K562 (cell line): ENCODE results near the gene ATP1A3.

Experiments
- CBX8 ChIP-seq: fragments of 200-600 bp; sonication (generic); IDR thresholded peaks from 2 replicates; pipeline ENCODE4 v1.6.1; 2012; ENCODE audit warnings: borderline replicate concordance, mixed run types, low read depth, mild to moderate bottlenecking, moderate library complexity, mixed read lengths, low read length, control low read depth, inconsistent platforms; ENCODE audit not compliant: poor library complexity, severe bottlenecking; ENCODE audit errors: extremely low read depth
- DNMT1 ChIP-seq: fragments of 450-650 bp; IDR thresholded peaks from 2 replicates; pipeline ENCODE4 v1.6.1; 2016; ENCODE audit warnings: antibody characterized with exemption, mild to moderate bottlenecking
- ELF1 ChIP-seq: fragments of 200-800 bp; sonication (Bioruptor generic); IDR thresholded peaks from 2 replicates; pipeline ENCODE4 v1.6.1; 2016; ENCODE audit warnings: missing genetic modification characterization, missing compliant biosample characterization
- JUND ChIP-seq, 2 experiments: IDR thresholded peaks; 2 replicates in 1 of 2; 3 replicates in 1 of 2; pipeline ENCODE4 v1.6.1; 2011; ENCODE audit warnings: borderline replicate concordance in 2 of 2, low read depth in 2 of 2, low read length in 2 of 2, improper control_type of control experiment in 1 of 2, missing biosample characterization in 1 of 2, missing genetic modification characterization in 1 of 2, missing genetic modification reagents in 1 of 2
- MTA2 ChIP-seq: fragments of 450-650 bp; IDR thresholded peaks from 2 replicates; pipeline ENCODE4 v1.6.1; 2016; ENCODE audit warnings: low read depth
- NFATC3 ChIP-seq: fragments of 450-650 bp; IDR thresholded peaks from 2 replicates; pipeline ENCODE4 v1.6.1; 2017; ENCODE audit warnings: mild to moderate bottlenecking
- POLR2AphosphoS5 ChIP-seq: IDR thresholded peaks from 2 replicates; pipeline ENCODE4 v1.6.1; 2011; ENCODE audit warnings: mild to moderate bottlenecking, low read depth, low read length, moderate library complexity; ENCODE audit not compliant: control insufficient read depth, insufficient read depth
- SOX6 ChIP-seq: fragments of 450-650 bp; IDR thresholded peaks from 2 replicates; pipeline ENCODE4 v1.6.1; 2014; ENCODE audit warnings: mild to moderate bottlenecking
- TF ChIP-seq, protein P1 (sequence below): sonication (generic); formaldehyde crosslinking; IDR thresholded peaks from 2 replicates; pipeline ENCODE4 v1.5.0; 2020; ENCODE audit warnings: missing genetic modification reagents
- TF ChIP-seq, protein P2 (sequence below), 3 experiments: IDR thresholded peaks in 2 of 3; conservative IDR thresholded peaks in 1 of 3; 2 replicates each; pipeline ENCODE4 v1.5.1; 2011 to 2012; ENCODE audit warnings: low read length in 3 of 3, mild to moderate bottlenecking in 3 of 3, control low read depth in 2 of 3, improper control_type of control experiment in 1 of 3, inconsistent platforms in 1 of 3, low read depth in 1 of 3, mixed read lengths in 1 of 3, moderate library complexity in 1 of 3; ENCODE audit not compliant: insufficient read depth in 2 of 3
- TF ChIP-seq, protein P3 (sequence below), 2 experiments: IDR thresholded peaks; 2 replicates each; pipeline ENCODE4 v1.6.1; 2012; ENCODE audit warnings: improper control_type of control experiment in 2 of 2, low read depth in 2 of 2, low read length in 2 of 2, borderline replicate concordance in 1 of 2

DNA sequence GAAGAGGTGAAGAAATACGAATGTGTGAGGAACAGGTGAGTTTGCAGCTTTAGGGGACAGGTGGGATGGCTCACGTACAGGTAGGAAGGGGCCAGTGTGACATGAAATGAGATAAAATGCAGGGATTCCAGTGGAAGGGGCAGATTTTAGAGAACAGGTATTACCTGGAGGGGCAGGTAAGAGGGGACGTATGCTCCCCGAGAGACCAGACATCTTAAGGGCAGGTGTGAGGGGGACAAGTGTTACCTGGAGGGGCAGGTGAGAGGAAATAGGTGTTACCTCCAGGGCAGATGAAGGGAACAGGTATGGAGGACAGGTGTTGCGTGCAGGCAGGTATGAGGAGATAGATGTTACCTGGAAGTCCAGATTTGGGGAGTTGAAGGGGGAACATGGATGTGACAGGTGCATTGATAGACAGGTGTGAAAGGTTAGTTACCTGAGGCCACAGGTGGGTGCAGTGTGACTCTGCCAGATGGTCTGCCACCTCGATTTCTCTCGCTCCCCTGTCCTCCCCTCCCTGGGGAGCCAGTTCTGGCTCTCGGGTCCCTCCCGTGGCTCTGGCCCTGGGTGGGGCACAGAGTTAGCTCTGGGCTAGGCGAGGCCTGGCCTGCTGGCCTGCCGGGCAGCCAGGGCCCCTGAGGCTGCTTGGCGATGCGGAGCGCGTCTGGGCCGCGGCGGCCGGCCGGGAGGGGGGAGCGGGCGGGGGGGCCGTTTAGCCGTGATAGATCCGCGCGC lies 67.8 kb downstream of the ATP1A3 start:
- TF ChIP-seq DNMT1: no peak
- no peak for TF ChIP-seq NFATC3
- TF ChIP-seq, protein P1, sequence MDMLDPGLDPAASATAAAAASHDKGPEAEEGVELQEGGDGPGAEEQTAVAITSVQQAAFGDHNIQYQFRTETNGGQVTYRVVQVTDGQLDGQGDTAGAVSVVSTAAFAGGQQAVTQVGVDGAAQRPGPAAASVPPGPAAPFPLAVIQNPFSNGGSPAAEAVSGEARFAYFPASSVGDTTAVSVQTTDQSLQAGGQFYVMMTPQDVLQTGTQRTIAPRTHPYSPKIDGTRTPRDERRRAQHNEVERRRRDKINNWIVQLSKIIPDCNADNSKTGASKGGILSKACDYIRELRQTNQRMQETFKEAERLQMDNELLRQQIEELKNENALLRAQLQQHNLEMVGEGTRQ (CRISPR knock-in tag): no peak
- no peak for TF ChIP-seq MTA2
- TF ChIP-seq JUND (IDR thresholded peaks at IDR 0.05; ENCODE audit: borderline replicate concordance, low read depth, low read length): no peak
- TF ChIP-seq JUND (tag; IDR thresholded peaks at IDR 0.05; ENCODE audit: borderline replicate concordance, low read depth, low read length): no peak
- TF ChIP-seq, protein P2, sequence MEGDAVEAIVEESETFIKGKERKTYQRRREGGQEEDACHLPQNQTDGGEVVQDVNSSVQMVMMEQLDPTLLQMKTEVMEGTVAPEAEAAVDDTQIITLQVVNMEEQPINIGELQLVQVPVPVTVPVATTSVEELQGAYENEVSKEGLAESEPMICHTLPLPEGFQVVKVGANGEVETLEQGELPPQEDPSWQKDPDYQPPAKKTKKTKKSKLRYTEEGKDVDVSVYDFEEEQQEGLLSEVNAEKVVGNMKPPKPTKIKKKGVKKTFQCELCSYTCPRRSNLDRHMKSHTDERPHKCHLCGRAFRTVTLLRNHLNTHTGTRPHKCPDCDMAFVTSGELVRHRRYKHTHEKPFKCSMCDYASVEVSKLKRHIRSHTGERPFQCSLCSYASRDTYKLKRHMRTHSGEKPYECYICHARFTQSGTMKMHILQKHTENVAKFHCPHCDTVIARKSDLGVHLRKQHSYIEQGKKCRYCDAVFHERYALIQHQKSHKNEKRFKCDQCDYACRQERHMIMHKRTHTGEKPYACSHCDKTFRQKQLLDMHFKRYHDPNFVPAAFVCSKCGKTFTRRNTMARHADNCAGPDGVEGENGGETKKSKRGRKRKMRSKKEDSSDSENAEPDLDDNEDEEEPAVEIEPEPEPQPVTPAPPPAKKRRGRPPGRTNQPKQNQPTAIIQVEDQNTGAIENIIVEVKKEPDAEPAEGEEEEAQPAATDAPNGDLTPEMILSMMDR (IDR thresholded peaks at IDR 0.05 in 2 of 3, conservative IDR thresholded peaks at IDR 0.05 in 1 of 3; ENCODE audit: insufficient read depth in 2 of 3, low read depth in 1 of 3, low read length in 3 of 3): no peak
- no peak for TF ChIP-seq CBX8
- TF ChIP-seq ELF1 (tag): no peak
- TF ChIP-seq SOX6: no peak
- TF ChIP-seq, protein P3, sequence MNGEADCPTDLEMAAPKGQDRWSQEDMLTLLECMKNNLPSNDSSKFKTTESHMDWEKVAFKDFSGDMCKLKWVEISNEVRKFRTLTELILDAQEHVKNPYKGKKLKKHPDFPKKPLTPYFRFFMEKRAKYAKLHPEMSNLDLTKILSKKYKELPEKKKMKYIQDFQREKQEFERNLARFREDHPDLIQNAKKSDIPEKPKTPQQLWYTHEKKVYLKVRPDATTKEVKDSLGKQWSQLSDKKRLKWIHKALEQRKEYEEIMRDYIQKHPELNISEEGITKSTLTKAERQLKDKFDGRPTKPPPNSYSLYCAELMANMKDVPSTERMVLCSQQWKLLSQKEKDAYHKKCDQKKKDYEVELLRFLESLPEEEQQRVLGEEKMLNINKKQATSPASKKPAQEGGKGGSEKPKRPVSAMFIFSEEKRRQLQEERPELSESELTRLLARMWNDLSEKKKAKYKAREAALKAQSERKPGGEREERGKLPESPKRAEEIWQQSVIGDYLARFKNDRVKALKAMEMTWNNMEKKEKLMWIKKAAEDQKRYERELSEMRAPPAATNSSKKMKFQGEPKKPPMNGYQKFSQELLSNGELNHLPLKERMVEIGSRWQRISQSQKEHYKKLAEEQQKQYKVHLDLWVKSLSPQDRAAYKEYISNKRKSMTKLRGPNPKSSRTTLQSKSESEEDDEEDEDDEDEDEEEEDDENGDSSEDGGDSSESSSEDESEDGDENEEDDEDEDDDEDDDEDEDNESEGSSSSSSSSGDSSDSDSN (IDR thresholded peaks at IDR 0.05; ENCODE audit: borderline replicate concordance in 1 of 2, low read depth in 2 of 2, low read length in 2 of 2): no peak
- no peak for TF ChIP-seq POLR2AphosphoS5
